HepG2 (cell line): ENCODE measurements around the gene GTF2I.
"Not testable (repeated sequence)": the region's sequence is repeated elsewhere in the genome, so short reads cannot be mapped to it uniquely, and the experiment has no call there.

ENCODE experiments used
- ELF4 ChIP-seq: sonication (generic); formaldehyde crosslinking; IDR thresholded peaks from 2 replicates; pipeline ENCODE4 v1.5.0; 2020; ENCODE audit warnings: missing genetic modification reagents, mild to moderate bottlenecking, moderate library complexity, borderline replicate concordance
- EZH2 ChIP-seq: conservative IDR thresholded peaks from 2 replicates; pipeline ENCODE4 v1.6.1; 2012; ENCODE audit warnings: mild to moderate bottlenecking, low read depth, low read length, moderate library complexity
- JUNB ChIP-seq: sonication (generic); formaldehyde crosslinking; IDR thresholded peaks from 2 replicates; pipeline ENCODE4 v1.8.0; 2022; ENCODE audit warnings: missing genetic modification reagents, mild to moderate bottlenecking, borderline replicate concordance
- NFKBIZ ChIP-seq: IDR thresholded peaks from 2 replicates; pipeline ENCODE4 v1.6.1; 2018; ENCODE audit warnings: missing genetic modification reagents, missing compliant biosample characterization
- POLR2A ChIP-seq, 2 experiments: IDR thresholded peaks; 2 replicates each; pipeline ENCODE4 v1.6.1; 2011; ENCODE audit warnings: low read depth in 2 of 2, low read length in 2 of 2, mild to moderate bottlenecking in 1 of 2, moderate library complexity in 1 of 2; ENCODE audit not compliant: insufficient read depth in 1 of 2
- YY1 ChIP-seq: IDR thresholded peaks from 2 replicates; pipeline ENCODE4 v1.6.1; 2011; ENCODE audit warnings: low read length, low read depth, moderate library complexity, mild to moderate bottlenecking; ENCODE audit not compliant: insufficient read depth, insufficient replicate concordance
- ZBTB33 ChIP-seq: sonication (generic); formaldehyde crosslinking; IDR thresholded peaks from 2 replicates; pipeline ENCODE4 v1.4.0; 2020; ENCODE audit warnings: missing genetic modification reagents
- ZFP36 ChIP-seq: fragments of 150-350 bp; IDR thresholded peaks from 2 replicates; pipeline ENCODE4 v1.6.1; 2018; ENCODE audit warnings: borderline replicate concordance, low read length, low read depth; ENCODE audit not compliant: partially characterized antibody
- TF ChIP-seq, protein P1 (sequence below): sonication (generic); formaldehyde crosslinking; IDR thresholded peaks from 2 replicates; pipeline ENCODE4 v1.5.0; 2020; ENCODE audit warnings: mild to moderate bottlenecking, missing genetic modification reagents, moderate library complexity

DNA sequence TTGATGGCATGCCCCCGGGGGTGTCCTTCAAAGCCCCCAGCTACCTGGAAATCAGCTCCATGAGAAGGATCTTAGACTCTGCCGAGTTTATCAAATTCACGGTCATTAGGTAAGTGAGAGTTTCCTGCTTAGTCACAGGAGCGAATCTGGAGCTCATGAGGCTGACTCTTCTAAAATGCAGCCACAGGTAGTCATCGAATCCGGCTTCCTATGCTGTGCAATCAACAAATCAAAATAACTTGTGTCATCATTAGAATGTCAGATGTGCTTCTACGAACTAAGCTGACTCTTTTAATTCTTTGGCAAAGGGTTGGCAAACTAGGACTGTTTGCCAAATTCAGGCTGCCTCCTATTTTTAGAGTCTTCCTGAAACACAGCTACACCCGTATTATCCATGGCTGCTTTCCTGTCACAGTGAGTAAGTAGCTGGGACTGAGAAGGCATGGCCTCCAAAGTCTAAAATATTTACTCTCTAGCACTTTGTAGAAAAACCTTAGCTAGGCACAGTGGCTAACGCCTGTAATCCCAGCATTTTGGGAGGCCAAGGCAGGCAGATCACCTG lies 96.5 kb downstream of the GTF2I start:
- not testable (repeated sequence) for TF ChIP-seq YY1; EZH2; ZFP36; POLR2A (IDR thresholded peaks at IDR 0.05; ENCODE audit: insufficient read depth in 1 of 2, low read depth in 2 of 2, low read length in 2 of 2); ELF4; ZBTB33 (CRISPR knock-in tag); JUNB; NFKBIZ (CRISPR knock-in tag)
- TF ChIP-seq, protein P1, sequence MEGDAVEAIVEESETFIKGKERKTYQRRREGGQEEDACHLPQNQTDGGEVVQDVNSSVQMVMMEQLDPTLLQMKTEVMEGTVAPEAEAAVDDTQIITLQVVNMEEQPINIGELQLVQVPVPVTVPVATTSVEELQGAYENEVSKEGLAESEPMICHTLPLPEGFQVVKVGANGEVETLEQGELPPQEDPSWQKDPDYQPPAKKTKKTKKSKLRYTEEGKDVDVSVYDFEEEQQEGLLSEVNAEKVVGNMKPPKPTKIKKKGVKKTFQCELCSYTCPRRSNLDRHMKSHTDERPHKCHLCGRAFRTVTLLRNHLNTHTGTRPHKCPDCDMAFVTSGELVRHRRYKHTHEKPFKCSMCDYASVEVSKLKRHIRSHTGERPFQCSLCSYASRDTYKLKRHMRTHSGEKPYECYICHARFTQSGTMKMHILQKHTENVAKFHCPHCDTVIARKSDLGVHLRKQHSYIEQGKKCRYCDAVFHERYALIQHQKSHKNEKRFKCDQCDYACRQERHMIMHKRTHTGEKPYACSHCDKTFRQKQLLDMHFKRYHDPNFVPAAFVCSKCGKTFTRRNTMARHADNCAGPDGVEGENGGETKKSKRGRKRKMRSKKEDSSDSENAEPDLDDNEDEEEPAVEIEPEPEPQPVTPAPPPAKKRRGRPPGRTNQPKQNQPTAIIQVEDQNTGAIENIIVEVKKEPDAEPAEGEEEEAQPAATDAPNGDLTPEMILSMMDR (CRISPR knock-in tag): not testable (repeated sequence)
